Immature natural killer cell (primary cell): ENCODE measurements around the gene VASP. TPM values are rescaled to one million over a fixed set of nuclear protein-coding genes. Genes with fewer than 3 reads are reported as not detected.

Source experiments
- DNase-seq, 3 donors: peaks; one replicate each; pipeline ENCODE4 v3.0.0; 2022; ENCODE audit warnings: mixed read lengths in 1 of 3
- H3K27ac Mint-ChIP-seq, 6 donors: one replicate each; pipeline ENCODE4 v1.8.0; 2020; ENCODE audit warnings: mixed read lengths in 6 of 6, mild to moderate bottlenecking in 5 of 6, inconsistent platforms in 4 of 6, moderate library complexity in 3 of 6
- H3K27me3 Mint-ChIP-seq, 3 donors: one replicate each; pipeline ENCODE4 v1.8.0; 2020 to 2021; ENCODE audit warnings: low read depth in 3 of 3, mild to moderate bottlenecking in 3 of 3, mixed read lengths in 3 of 3, moderate library complexity in 3 of 3, inconsistent platforms in 1 of 3
- H3K36me3 Mint-ChIP-seq, 3 donors: one replicate each; pipeline ENCODE4 v1.8.0; 2020; ENCODE audit warnings: mixed read lengths in 3 of 3, inconsistent platforms in 2 of 3, mild to moderate bottlenecking in 2 of 3
- H3K4me1 Mint-ChIP-seq, 2 donors: one replicate each; pipeline ENCODE4 v1.8.0; 2020; ENCODE audit warnings: inconsistent platforms in 2 of 2, mild to moderate bottlenecking in 2 of 2, mixed read lengths in 2 of 2, moderate library complexity in 1 of 2
- H3K4me3 Mint-ChIP-seq, 5 donors: one replicate each; pipeline ENCODE4 v1.8.0; 2020; ENCODE audit warnings: mild to moderate bottlenecking in 5 of 5, mixed read lengths in 5 of 5, inconsistent platforms in 3 of 5, moderate library complexity in 3 of 5
- H3K9me3 Mint-ChIP-seq, 6 donors: one replicate each; pipeline ENCODE4 v1.8.0; 2020; ENCODE audit warnings: mild to moderate bottlenecking in 6 of 6, mixed read lengths in 6 of 6, inconsistent platforms in 4 of 6, moderate library complexity in 3 of 6
- polyA plus RNA-seq, 3 donors: library from polyadenylated mRNA; unstranded; fragments of 300-500 nt; fragmentation: Illumina TruSeq; gene quantifications; one replicate each; pipeline ENCODE4 v1.2.3, GENCODE V29; 2021

VASP gene
- polyA plus RNA-seq, 3 donors from 2014 or later = 91.2 to 126 (median 93.4) TPM

DNA sequence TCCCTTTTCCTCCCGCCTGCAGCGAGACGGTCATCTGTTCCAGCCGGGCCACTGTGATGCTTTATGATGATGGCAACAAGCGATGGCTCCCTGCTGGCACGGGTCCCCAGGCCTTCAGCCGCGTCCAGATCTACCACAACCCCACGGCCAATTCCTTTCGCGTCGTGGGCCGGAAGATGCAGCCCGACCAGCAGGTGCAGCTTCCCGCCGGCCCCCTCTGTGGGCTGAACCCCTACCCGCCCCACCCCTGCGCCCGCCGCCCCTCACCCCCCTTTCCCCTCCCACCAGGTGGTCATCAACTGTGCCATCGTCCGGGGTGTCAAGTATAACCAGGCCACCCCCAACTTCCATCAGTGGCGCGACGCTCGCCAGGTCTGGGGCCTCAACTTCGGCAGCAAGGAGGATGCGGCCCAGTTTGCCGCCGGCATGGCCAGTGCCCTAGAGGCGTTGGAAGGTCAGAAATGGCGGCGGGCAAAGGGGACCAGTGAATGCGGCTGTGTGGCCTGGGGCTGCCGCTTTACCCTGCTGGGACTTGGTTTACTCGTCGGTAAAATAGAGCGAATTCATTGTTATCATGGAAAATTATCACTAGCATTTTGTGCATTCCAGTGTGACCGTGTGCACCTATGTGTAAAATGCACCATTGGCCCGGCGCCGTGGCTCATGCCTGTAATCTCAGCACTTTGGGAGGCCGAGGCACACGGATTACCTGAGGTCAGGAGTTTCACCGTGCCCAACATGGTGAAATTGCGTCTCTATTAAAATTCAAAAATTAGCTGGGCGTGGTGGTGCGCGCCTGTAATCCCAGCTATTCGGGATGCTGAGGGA is 10.6 kb downstream of the VASP start:
- peaks cover 0 to 15% (median 3%) of the 10 kb centered on the region in 3 donors for H3K36me3 Mint-ChIP-seq
- H3K4me1 Mint-ChIP-seq = peaks cover 32 to 46% of the 10 kb centered on the region in 2 donors
- H3K4me3 Mint-ChIP-seq = no peak overlapping the region
- H3K27ac Mint-ChIP-seq = peak overlapping the region in 3 of 6 donors; percentile 73 to 86 (median 83)
- DNase-seq = no peak
- H3K27me3 Mint-ChIP-seq = peaks cover 0 to 5% (median 3%) of the 10 kb centered on the region in 3 donors
- no peaks in the 10 kb centered on the region for H3K9me3 Mint-ChIP-seq

DNA sequence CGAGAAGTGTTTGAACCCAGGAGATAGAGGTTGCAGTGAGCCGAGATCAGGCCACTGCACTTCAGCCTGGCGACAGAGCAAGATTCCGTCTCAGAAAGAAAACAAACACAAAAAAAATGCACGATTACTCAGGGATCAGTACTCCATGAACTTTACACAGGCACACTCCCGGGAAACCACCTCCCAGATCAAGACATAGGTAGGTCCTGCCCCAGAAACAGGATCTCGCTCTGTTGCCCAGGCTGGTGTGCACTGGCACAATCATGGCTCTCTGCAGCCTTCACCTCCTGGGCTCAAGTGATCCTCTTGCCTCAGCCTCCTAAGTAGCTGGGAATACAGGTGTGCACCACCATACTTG is 11.2 kb downstream of the VASP start:
- Mint-ChIP-seq H3K9me3 (no peaks in the 10 kb centered on the region), H3K36me3 (peaks cover under 1 to 16% (median 5%) of the 10 kb centered on the region in 3 donors), H3K4me1 (peaks cover 30 to 43% of the 10 kb centered on the region in 2 donors), H3K4me3 (no peak overlapping the region), H3K27ac (peak overlapping the region in 2 of 6 donors; percentile 7 to 16), H3K27me3 (peaks cover 0 to 5% (median 3%) of the 10 kb centered on the region in 3 donors)
- DNase-seq = no peak

DNA sequence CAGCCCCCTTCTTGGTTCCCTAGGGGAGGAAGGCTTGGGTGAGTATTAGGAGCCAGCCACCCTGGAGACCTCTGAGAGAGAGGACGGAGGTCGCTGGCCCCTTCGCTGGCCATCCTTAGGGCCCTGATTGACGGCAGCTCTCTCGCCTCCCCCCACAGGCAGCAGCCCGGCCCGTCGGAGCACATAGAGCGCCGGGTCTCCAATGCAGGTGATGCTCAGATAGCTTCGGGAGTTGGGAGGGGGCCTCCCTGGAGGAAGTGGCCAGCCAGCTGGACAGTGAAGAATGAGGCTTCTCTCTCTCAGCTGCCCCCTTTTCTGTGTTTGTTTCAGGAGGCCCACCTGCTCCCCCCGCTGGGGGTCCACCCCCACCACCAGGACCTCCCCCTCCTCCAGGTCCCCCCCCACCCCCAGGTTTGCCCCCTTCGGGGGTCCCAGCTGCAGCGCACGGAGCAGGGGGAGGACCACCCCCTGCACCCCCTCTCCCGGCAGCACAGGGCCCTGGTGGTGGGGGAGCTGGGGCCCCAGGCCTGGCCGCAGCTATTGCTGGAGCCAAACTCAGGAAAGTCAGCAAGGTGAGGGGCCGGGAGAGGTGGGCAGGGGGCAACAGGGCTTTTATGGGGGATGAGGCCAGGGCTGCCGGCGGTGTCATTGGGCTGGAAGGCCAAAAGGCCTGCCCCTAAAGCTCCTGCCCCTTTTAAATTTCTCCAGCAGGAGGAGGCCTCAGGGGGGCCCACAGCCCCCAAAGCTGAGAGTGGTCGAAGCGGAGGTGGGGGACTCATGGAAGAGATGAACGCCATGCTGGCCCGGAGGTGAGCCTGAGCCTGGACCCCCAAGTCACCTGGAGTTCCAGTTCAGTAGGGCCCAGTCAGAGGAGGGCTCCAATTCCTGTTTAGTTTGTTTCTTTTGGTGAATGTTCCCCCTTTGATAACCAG is 15.0 kb downstream of the VASP start:
- Mint-ChIP-seq H3K27ac (no peak overlapping the region), H3K4me1 (peaks cover 10 to 17% of the 10 kb centered on the region in 2 donors), H3K9me3 (no peaks in the 10 kb centered on the region), H3K27me3 (peaks cover 0 to 3% (median 2%) of the 10 kb centered on the region in 3 donors), H3K4me3 (no peak overlapping the region), H3K36me3 (peaks cover 6 to 33% (median 9%) of the 10 kb centered on the region in 3 donors)
- no peak for DNase-seq

DNA sequence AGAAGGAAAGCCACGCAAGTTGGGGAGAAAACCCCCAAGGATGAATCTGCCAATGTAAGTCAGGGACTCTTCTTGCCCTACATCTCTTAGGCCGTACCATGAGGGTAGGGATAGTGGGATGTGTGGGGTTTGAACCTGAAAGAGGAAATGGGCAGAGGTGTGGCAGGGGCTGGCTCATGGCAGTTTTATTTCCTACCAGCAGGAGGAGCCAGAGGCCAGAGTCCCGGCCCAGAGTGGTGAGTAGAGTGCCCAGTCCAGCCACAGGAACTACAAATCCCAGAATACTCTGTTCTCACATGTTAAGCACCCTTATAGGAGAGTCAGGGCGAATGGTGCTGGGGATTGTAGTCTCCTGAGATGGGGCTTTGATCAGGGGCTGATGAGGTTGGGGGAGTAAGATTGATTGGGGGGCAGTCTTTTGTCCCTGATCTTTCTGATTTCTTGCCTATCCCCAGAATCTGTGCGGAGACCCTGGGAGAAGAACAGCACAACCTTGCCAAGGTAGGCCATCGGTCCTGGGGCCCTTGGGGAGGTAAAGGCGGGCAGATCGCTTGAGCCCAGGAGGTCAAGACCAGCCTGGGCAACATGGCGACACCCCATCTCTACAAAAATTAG is 16.5 kb downstream of the VASP start:
- Mint-ChIP-seq H3K4me1 (peaks cover 16 to 20% of the 10 kb centered on the region in 2 donors), H3K9me3 (peaks cover 0 to 1% (median 0%) of the 10 kb centered on the region in 6 donors), H3K36me3 (peaks cover 6 to 33% (median 7%) of the 10 kb centered on the region in 3 donors), H3K27me3 (peaks cover 0 to 7% (median 2%) of the 10 kb centered on the region in 3 donors), H3K27ac (peak overlapping the region; percentile 71 to 92 (median 84)), H3K4me3 (no peak overlapping the region)
- DNase-seq = peak; percentile 80 to 83 (median 81)

DNA sequence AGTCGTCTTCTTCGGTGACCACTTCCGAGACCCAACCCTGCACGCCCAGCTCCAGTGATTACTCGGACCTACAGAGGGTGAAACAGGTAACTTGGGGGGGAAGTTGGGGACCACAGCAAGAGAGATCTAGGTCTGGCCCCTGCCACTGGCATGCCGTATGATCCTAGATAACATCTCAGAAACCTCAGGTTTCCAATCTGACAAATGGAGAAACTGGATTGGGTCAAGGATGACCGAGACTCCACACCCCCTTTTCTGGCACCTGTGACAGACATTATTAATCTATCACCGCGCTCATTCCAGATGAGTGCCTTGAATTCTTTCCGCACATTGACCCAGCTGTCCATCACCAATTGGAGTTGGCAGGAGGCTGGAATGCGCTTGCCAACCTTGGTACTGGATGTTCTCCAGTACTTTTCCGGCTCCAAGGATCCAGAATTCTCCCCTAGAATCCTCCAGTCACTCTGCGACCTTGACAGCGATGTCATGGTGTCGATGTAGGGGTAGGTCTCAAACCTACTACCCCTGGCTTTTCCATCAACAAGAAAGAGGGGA is 17.4 kb downstream of the VASP start:
- no peak for DNase-seq
- Mint-ChIP-seq H3K27ac (peak overlapping the region in 3 of 6 donors; percentile 13 to 74 (median 46)), H3K4me1 (peaks cover 16 to 24% of the 10 kb centered on the region in 2 donors), H3K36me3 (peaks cover 6 to 33% (median 7%) of the 10 kb centered on the region in 3 donors), H3K27me3 (peaks cover 0 to 7% (median 2%) of the 10 kb centered on the region in 3 donors), H3K9me3 (peaks cover 0 to 1% (median 0%) of the 10 kb centered on the region in 6 donors), H3K4me3 (no peak overlapping the region)

DNA sequence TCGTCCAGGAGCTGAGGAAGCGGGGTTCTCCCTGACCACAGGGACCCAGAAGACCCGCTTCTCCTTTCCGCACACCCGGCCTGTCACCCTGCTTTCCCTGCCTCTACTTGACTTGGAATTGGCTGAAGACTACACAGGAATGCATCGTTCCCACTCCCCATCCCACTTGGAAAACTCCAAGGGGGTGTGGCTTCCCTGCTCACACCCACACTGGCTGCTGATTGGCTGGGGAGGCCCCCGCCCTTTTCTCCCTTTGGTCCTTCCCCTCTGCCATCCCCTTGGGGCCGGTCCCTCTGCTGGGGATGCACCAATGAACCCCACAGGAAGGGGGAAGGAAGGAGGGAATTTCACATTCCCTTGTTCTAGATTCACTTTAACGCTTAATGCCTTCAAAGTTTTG is 18.9 kb downstream of the VASP start:
- Mint-ChIP-seq H3K27ac (peak overlapping the region in 1 of 6 donors; percentile 7), H3K27me3 (peaks cover 0 to 7% (median 2%) of the 10 kb centered on the region in 3 donors)

DNA sequence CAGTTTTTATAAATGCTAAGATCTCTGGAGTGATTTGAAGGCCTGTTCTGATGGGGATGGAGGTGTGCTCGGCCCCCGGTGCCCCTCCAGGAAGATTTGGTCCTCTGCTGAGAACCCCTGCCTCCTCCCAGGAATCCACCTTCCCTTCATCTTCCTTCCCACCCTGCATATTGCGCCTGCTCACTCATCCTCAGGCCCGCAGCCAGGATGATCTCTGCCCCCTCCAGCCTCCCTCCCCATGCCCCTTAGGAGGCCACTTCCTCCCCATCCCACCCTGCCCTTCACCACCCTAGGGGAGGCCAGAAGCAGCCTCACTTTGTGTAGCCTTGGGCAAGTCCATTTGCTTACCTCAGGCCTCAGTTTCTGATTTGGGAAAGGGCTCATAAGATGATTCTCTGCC is 19.7 kb downstream of the VASP start:
- H3K36me3 Mint-ChIP-seq = peaks cover 6 to 25% (median 7%) of the 10 kb centered on the region in 3 donors
- no peak overlapping the region for H3K27ac Mint-ChIP-seq
- H3K4me1 Mint-ChIP-seq = peaks cover 16 to 23% of the 10 kb centered on the region in 2 donors
- peaks cover 0 to 7% (median 2%) of the 10 kb centered on the region in 3 donors for H3K27me3 Mint-ChIP-seq
- DNase-seq = no peak
- no peak overlapping the region for H3K4me3 Mint-ChIP-seq
- H3K9me3 Mint-ChIP-seq = peaks cover 0 to 1% (median 0%) of the 10 kb centered on the region in 6 donors

More for the DNA sequence above, 18.9 kb downstream of the VASP start:
- H3K9me3 Mint-ChIP-seq = peaks cover 0 to 1% (median 0%) of the 10 kb centered on the region in 6 donors
- no peak overlapping the region for H3K4me3 Mint-ChIP-seq
- H3K4me1 Mint-ChIP-seq = peaks cover 16 to 23% of the 10 kb centered on the region in 2 donors
- no peak for DNase-seq
- H3K36me3 Mint-ChIP-seq = peaks cover 6 to 30% (median 7%) of the 10 kb centered on the region in 3 donors

DNA sequence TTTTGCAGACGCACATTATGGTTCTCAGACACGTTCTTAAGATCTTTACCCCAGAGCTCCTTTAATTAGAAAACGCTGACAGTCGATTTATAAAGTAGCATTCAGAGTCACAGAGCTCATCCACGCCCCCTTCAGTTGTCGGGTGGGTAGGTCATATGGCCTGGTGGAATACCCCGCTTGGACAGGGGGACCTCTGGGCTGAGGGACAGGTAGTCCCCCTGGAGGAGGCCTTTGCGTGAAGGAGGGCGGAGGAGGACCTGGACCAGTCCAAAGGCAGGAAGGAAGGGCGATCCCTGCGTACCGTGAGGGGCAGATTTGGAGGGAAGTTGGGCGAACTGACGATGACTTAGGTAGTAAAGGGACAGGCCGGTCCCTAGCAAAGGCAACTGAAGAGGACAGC is 20.5 kb downstream of the VASP start:
- H3K27ac Mint-ChIP-seq = peak overlapping the region in 4 of 6 donors; percentile 14 to 71 (median 36)

DNA sequence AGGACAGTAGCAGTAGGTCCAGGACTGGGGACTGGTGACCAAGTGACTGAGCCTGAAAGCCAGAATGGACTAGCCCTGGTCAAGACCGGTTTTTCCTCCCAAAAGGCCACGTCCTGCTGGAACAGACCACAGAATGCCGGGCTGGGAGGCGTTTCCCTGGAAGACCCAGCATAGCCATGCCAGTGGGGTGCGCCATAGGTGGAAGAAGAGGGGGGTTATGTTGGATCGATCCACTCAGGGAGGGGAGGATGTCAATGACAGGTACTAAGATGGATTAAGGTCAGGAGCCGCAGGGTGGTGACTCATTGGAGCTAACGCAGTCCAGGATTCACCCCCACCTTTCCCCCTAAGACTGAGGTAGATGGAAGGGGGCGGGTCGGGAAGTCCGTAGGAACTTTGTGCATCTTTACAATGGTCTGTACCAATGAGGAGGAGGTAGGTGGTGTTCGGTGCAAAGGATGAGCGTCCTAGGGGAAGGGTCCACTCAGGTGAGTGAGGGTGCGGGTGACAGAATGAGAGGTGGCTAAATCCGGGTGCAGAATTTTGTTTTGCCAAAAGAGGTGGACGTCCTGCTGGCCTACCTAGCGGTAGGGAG is 21.0 kb downstream of the VASP start:
- Mint-ChIP-seq H3K27me3 (peaks cover 0 to 9% (median 2%) of the 10 kb centered on the region in 3 donors), H3K4me1 (peaks cover 14 to 21% of the 10 kb centered on the region in 2 donors), H3K27ac (peak overlapping the region in 2 of 6 donors; percentile 64 to 71), H3K36me3 (peaks cover 6 to 25% (median 7%) of the 10 kb centered on the region in 3 donors), H3K9me3 (peaks cover 0 to 1% (median 0%) of the 10 kb centered on the region in 6 donors), H3K4me3 (peak overlapping the region in 1 of 5 donors; percentile 34)
- no peak for DNase-seq

More for the DNA sequence above, 20.5 kb downstream of the VASP start:
- Mint-ChIP-seq H3K4me3 (no peak overlapping the region), H3K4me1 (peaks cover 16 to 23% of the 10 kb centered on the region in 2 donors), H3K27me3 (peaks cover 0 to 9% (median 2%) of the 10 kb centered on the region in 3 donors), H3K9me3 (peaks cover 0 to 1% (median 0%) of the 10 kb centered on the region in 6 donors), H3K36me3 (peaks cover 6 to 25% (median 7%) of the 10 kb centered on the region in 3 donors)
- DNase-seq = no peak

DNA sequence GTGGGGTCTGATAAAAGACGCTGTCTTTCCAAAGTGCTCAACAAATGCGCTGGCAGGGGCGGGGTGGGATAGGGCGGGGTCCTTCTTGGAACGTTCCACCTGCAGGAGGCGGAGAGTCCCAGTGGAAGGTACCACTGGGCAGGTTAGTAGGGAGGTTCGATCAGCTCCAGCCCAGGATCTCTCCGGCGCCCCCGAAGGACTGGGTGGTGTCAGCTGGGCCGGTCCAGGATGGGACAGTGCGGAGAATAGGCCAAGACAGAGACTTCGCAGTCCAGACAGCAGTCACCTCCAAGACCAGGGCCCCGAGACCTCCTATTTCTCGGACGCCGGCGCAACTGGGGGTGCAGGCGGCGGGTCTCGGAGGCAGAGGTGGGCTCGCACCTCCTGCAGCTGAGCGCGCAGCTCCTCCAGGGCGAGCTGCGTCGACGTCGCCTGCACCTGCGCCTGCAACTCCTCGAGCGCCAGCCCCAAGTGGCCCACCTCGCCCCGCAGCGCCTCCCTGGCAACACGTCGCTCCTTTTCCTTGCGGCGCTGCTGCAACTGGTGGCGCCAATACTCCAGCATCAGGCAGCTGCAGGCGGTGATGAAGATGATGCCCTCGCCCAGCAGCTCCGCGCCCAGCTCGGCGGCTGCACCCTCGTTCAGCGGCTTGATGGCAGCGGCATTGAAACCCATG is 21.6 kb downstream of the VASP start:
- peaks cover 0 to 1% (median 0%) of the 10 kb centered on the region in 6 donors for H3K9me3 Mint-ChIP-seq
- H3K27me3 Mint-ChIP-seq = peaks cover 0 to 9% (median 2%) of the 10 kb centered on the region in 3 donors
- peaks cover 1 to 20% (median 1%) of the 10 kb centered on the region in 3 donors for H3K36me3 Mint-ChIP-seq
- H3K27ac Mint-ChIP-seq = peak overlapping the region in 2 of 6 donors; percentile 39 to 64
- DNase-seq = no peak
- peaks cover 8 to 15% of the 10 kb centered on the region in 2 donors for H3K4me1 Mint-ChIP-seq
- peak overlapping the region in 1 of 5 donors; percentile 15 for H3K4me3 Mint-ChIP-seq

DNA sequence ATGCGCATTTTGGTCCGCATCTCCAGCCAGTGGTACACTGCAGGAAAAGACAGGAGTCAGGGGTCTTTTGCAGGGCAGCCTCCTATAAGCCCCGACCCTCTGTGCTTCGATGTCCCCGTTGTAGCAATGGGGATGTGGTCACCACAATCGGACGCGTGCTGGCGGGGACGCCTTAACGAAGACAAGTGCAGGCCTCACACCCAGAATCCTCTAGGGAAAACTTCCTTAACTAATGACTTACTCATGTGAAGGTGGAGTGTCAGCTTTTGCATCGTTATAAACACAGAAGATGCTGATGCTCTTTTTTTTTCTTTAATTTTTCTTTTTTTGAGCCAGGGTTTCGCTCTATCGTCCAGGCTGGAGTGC is 22.1 kb downstream of the VASP start:
- peaks cover 0 to 1% (median 0%) of the 10 kb centered on the region in 6 donors for H3K9me3 Mint-ChIP-seq
- H3K27ac Mint-ChIP-seq = peak overlapping the region in 1 of 6 donors; percentile 39
- DNase-seq = no peak
- peak overlapping the region in 1 of 5 donors; percentile 15 for H3K4me3 Mint-ChIP-seq
- H3K4me1 Mint-ChIP-seq = peaks cover 6 to 14% of the 10 kb centered on the region in 2 donors
- H3K36me3 Mint-ChIP-seq = peaks cover 0 to 16% (median 0%) of the 10 kb centered on the region in 3 donors
- peaks cover 0 to 9% (median 2%) of the 10 kb centered on the region in 3 donors for H3K27me3 Mint-ChIP-seq

DNA sequence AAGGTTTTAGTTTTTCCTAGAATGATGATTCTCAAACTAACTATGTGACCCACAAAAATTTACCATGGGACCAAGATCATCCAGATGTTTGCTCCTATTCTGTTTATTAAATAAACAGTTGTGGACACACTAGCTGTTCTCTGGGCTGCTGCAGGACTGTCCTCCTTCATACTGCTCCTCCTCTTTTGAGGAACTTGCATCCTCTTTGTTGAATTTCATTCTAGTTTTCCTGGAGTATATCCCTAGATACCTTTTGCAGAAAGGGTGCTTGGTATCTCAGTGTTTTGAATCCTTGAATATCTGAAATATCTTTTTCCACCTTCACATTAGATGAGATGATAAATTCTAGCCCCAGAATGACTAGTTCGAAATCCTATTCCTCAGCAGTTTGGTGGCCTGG is 24.1 kb downstream of the VASP start:
- H3K9me3 Mint-ChIP-seq = peaks cover 0 to 1% (median 0%) of the 10 kb centered on the region in 6 donors
- no peak for DNase-seq
- H3K4me3 Mint-ChIP-seq = no peak overlapping the region
- H3K36me3 Mint-ChIP-seq = peaks cover 0 to 6% (median under 1%) of the 10 kb centered on the region in 3 donors
- no peak overlapping the region for H3K27ac Mint-ChIP-seq
- peaks cover 0 to 7% (median 0%) of the 10 kb centered on the region in 3 donors for H3K27me3 Mint-ChIP-seq
- H3K4me1 Mint-ChIP-seq = peaks cover 6 to 14% of the 10 kb centered on the region in 2 donors
